Bronchial epithelial cell (primary cell): Measurements from ENCODE around the gene ZNF784. TPM values are rescaled to one million over a fixed set of nuclear protein-coding genes. Genes with fewer than 3 reads are reported as not detected.

Source experiments
- DNase-seq: peaks from one replicate; pipeline ENCODE4 v3.0.0-alpha.2; 2010; ENCODE audit warnings: low read depth
- FAIRE-seq: peaks from 2 replicates; lab custom pipeline; 2011; peaks lifted over from hg19 to GRCh38; lab: Jason Lieb, UNC
- H3K27me3 ChIP-seq: 2 replicates; pipeline ENCODE4 v1.5.1; 2011; ENCODE audit warnings: low read length; ENCODE audit not compliant: control insufficient read depth, insufficient read depth
- H3K36me3 ChIP-seq: 2 replicates; pipeline ENCODE4 v1.5.1; 2011; ENCODE audit warnings: low read length; ENCODE audit not compliant: control insufficient read depth, insufficient read depth
- H3K4me3 ChIP-seq: 2 replicates; pipeline ENCODE4 v1.5.1; 2011; ENCODE audit warnings: mild to moderate bottlenecking, low read depth, low read length, control low read depth
- total RNA-seq: library from RNA; depleted of rRNA; stranded (reverse); fragments of >200 nt; gene quantifications from 2 replicates; pipeline ENCODE4 v1.2.1, GENCODE V29; 2014
- TF ChIP-seq, protein P1 (sequence below): IDR thresholded peaks from 2 replicates; pipeline ENCODE4 v1.5.1; 2011; ENCODE audit warnings: mild to moderate bottlenecking, moderate library complexity, low read length, control low read depth, inconsistent platforms; ENCODE audit not compliant: insufficient read depth, severe bottlenecking

Gene ZNF784
- total RNA-seq, 1 donor from 2014 or later = 5.0 TPM

DNA sequence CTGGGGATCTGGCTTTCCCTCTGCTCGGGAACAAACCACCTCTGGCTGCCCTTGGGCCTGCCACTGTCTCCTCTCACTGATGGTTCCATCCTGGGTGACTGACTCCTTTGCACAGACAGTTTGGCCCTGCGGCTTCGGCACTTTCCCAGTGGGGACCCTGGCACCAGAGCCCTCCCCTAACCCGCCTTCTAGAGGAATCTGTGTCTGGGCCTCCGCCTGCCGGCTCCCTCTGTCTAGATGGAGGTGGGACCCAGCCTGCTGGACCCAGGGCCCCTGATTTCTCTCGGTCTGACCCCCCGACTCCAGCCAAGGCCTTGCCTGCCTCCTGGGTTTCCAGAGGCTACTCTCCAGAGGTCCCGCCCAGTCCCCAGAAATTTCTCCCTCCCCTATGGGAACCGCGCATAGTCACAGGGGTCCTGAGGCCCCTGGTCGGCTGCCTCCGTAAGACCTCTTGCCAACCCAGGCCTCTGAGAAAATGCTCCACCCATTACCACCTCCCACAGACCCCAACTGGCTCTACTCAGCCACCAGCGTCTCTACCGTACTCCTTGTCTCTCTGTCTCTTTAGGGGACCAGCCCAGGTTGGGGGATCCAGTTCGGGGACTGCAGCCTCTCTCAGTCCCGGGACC is 26.4 kb upstream of the ZNF784 start:
- FAIRE-seq (no peak), DNase-seq (no peak)
- no peak overlapping the region for H3K4me3 ChIP-seq
- H3K27me3 ChIP-seq = no peaks in the 10 kb centered on the region
- no peaks in the 10 kb centered on the region for H3K36me3 ChIP-seq
- TF ChIP-seq, protein P1, sequence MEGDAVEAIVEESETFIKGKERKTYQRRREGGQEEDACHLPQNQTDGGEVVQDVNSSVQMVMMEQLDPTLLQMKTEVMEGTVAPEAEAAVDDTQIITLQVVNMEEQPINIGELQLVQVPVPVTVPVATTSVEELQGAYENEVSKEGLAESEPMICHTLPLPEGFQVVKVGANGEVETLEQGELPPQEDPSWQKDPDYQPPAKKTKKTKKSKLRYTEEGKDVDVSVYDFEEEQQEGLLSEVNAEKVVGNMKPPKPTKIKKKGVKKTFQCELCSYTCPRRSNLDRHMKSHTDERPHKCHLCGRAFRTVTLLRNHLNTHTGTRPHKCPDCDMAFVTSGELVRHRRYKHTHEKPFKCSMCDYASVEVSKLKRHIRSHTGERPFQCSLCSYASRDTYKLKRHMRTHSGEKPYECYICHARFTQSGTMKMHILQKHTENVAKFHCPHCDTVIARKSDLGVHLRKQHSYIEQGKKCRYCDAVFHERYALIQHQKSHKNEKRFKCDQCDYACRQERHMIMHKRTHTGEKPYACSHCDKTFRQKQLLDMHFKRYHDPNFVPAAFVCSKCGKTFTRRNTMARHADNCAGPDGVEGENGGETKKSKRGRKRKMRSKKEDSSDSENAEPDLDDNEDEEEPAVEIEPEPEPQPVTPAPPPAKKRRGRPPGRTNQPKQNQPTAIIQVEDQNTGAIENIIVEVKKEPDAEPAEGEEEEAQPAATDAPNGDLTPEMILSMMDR = no peak

DNA sequence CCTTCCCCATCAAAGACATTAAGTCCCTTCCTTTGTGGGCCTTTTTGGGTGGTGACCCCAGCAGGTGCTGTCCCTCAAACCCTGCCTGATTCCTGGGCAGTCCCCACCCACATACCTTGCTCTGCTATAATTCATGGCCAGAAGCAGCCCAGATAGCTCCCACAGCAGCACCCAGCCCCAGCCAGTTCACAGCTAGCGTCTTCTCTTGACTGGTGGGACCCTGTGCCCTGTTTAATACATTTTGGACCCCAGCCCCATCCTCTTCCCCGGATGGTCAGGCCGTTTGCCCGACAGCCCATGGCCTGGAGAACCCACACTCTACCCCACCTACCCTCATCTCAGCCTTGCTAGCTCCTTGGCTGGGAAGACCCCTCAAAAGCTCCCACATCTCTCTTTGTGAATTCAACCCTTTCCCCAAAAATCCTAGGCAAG is 25.8 kb upstream of the ZNF784 start:
- DNase-seq (no peak), FAIRE-seq (no peak)
- H3K36me3 ChIP-seq = no peaks in the 10 kb centered on the region
- H3K27me3 ChIP-seq = no peaks in the 10 kb centered on the region
- H3K4me3 ChIP-seq = no peak overlapping the region
- TF ChIP-seq, protein P1 = no peak

DNA sequence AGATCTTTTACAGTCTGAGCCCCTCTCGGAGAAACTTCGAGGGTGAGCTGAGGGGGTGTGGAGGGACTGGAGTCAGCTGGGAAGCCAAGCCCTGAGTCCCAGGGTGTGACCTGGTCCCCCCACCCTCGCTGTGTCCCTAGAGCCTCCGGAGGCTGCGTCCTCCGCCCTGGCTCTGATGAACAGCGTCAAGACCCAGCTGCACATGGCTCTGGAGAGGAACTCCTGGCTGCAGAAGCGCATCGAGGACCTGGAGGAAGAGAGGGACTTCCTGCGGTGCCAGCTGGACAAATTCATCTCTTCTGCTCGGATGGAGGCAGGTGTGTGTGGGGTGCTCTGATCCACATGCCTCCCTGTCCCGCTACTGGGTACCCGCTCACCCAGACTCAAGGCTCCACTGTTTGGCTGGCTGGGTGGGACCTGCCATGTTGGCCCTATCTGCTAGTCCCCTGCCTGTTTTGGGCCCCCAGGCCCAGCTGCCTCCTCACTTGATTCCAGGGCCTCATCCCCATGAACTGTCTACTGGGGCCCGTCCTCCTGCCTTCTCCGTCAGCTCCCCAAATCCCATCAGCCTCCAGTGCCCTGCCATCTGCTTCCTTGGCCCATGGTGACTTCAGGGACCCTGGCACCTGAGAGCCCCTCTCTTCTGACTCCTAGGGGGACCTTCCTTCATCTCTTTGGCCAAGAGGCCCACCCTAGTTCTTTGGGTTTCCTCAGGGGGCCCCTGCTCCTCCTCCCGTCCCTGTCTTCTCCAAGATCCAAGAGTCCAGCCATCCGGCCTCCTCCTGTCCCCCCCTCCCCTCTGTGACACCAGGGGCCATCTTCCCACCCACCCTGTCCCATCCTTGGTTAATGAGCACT is 25.1 kb upstream of the ZNF784 start:
- TF ChIP-seq, protein P1 = no peak
- Histone ChIP-seq H3K4me3 (no peak overlapping the region), H3K36me3 (peaks cover 3% of the 10 kb centered on the region), H3K27me3 (no peaks in the 10 kb centered on the region)
- DNase-seq = no peak
- no peak for FAIRE-seq

DNA sequence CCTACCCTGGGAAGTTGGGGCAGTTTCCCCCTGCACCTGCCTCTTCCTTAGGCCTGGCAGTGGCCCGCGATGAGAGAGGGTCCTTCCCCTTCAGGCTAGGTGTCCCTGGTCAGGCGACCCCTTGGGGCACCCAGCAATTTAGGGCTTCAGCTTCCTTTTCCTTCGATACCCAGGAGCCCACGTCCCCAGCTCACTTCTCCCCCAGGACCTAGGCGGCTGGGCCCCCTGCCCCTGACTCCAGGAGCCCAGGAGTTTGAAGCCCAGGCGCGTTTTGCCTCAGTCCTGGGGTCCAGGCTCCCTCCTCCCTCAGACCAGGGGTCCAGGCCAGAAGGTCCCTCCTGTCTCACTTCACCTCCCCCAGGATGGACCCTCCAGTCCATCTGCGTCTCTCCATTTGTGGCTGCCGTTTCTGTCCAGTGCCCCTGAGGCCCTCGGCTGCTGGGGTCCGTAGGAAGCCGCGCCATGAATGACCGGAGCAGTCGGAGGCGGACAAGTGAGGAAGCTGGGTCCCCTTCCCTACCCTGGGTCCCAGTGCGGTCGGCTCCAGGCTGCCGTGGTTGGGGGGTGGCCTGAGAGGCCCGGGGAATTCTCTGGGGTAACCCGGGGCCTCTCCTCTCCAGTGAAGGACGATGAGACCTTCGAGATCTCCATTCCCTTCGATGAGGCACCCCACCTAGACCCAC is 24.4 kb upstream of the ZNF784 start:
- DNase-seq = no peak
- TF ChIP-seq, protein P1 = no peak
- FAIRE-seq = no peak
- H3K27me3 ChIP-seq = no peaks in the 10 kb centered on the region
- H3K4me3 ChIP-seq = peak overlapping the region; percentile 76
- peaks cover 3% of the 10 kb centered on the region for H3K36me3 ChIP-seq

DNA sequence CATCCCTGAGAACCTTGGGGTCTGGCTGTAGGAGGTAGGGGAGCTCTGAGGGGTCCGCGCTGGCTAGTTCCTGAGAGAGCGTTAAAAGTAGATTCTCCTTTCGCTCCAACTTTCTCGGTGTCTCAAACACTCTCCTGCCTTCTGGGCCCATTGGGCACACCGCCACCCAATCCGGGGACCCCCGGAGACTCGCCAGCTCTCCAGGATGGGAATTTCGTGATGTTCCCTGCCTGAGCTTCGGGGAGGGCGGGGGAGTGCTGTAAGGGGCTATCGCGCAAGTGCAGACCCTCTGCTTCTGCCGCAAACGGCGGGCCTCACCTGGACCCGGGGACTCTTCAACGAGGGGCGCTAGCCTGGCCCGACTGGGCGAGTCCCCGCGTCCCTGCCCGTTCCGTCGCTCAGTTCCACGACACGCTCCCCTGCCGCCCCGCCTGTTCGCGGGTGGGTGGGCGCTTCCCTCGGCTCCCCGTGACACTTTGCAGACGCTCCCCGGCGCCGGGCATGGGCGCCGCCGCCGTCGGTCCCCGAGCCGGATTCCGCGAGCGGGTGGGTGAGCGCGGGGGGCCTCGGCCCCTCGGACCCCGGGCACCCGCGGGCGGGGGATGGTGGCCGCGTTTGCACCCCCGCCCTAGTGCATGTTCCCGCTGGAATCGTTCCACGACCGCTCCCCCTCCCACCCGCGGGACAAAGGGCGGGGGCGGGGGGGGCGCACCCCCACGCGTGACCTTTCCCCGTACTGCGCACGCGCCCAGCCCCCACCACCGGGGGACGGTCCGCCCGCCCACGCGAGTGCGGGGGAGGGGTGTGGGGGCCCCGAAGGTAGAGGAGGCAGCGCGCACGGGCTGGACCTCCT is 23.6 kb upstream of the ZNF784 start, which contains the start of gene CCDC106:
CCDC106 (plus strand) TSS at position 481 of the 853 bp plus-strand sequence. CDS start 835 bp downstream, outside the sequence.
- DNase-seq (no peak), FAIRE-seq (no peak)
- TF ChIP-seq, protein P1 = no peak
- H3K27me3 ChIP-seq = no peaks in the 10 kb centered on the region
- H3K36me3 ChIP-seq = peaks cover 3% of the 10 kb centered on the region
- peak within 1 kb of the TSS; percentile 76 for H3K4me3 ChIP-seq
